Measurements from ENCODE around the gene HPCAL4. TPM values are rescaled to one million over a fixed set of nuclear protein-coding genes. Genes with fewer than 3 reads are reported as not detected.

Gene HPCAL4
- total and polyA plus RNA-seq, 9 of the 15 experiments (the other 6 are each of a cell fraction or from before 2014, with no cell fraction given): 0.01 to 0.04 (median 0.04) TPM; not detected in 4

DNA sequence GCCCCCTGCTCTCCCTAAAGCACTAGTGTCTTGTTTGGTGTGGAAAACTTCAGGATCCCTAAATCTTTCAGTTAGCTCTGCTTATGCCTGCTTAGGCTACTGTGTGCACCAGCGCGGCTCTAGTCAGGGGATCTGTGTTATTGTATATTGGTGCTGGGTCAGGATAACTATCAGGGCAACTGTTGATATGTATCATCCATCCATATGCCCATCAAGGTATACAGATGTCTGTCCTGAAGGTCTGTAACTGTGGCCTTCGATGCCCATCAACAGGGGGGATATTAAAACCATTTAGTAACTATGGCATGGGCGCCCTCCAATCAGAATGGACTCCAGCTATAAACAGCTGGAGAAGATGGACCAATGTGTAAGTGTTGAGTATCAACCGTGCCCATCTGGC lies 31.7 kb downstream of the HPCAL4 start (continued):
- no peak for TF ChIP-seq PHF21A (IDR thresholded peaks at IDR 0.05; ENCODE audit: borderline replicate concordance, low read depth)
- TF ChIP-seq, protein P1, sequence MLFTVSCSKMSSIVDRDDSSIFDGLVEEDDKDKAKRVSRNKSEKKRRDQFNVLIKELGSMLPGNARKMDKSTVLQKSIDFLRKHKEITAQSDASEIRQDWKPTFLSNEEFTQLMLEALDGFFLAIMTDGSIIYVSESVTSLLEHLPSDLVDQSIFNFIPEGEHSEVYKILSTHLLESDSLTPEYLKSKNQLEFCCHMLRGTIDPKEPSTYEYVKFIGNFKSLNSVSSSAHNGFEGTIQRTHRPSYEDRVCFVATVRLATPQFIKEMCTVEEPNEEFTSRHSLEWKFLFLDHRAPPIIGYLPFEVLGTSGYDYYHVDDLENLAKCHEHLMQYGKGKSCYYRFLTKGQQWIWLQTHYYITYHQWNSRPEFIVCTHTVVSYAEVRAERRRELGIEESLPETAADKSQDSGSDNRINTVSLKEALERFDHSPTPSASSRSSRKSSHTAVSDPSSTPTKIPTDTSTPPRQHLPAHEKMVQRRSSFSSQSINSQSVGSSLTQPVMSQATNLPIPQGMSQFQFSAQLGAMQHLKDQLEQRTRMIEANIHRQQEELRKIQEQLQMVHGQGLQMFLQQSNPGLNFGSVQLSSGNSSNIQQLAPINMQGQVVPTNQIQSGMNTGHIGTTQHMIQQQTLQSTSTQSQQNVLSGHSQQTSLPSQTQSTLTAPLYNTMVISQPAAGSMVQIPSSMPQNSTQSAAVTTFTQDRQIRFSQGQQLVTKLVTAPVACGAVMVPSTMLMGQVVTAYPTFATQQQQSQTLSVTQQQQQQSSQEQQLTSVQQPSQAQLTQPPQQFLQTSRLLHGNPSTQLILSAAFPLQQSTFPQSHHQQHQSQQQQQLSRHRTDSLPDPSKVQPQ (CRISPR knock-in tag; IDR thresholded peaks at IDR 0.05; ENCODE audit: borderline replicate concordance): no peak
- TF ChIP-seq, protein P2, sequence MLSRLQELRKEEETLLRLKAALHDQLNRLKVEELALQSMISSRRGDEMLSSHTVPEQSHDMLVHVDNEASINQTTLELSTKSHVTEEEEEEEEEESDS (CRISPR knock-in tag; IDR thresholded peaks at IDR 0.05): no peak
- no peak for TF ChIP-seq EHMT2 (IDR thresholded peaks at IDR 0.05)

DNA sequence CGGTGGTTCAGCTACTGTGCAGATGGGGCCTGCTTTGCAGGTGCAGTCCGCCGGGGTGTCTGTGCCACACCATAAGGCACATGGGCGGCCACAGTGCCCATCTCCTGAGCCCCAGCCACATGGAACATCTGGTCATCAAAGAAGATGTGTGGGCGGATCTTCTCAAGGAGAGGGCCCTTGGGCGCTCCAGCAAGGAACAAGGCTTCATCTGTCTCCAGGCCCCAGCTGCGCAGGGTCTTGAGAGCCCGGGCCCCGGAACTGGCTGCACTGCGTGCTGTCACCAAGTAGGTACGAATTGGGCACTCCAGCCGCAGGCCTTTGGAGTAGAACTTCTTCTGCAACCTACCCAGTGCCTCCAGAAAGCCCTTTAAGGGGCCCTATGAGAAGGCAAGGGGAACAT lies 32.1 kb downstream of the HPCAL4 start:
- TF ChIP-seq C11orf30 (IDR thresholded peaks at IDR 0.05; ENCODE audit: low read depth) (no peak), ELF2 (CRISPR knock-in tag; IDR thresholded peaks at IDR 0.05) (no peak), SP1 (CRISPR knock-in tag; IDR thresholded peaks at IDR 0.05) (no peak), TCF7L2 (IDR thresholded peaks at IDR 0.05; ENCODE audit: low read depth, low read length) (no peak), ETV1 (tag; conservative IDR thresholded peaks at IDR 0.05; ENCODE audit: low read depth) (no peak), ZBED1 (IDR thresholded peaks at IDR 0.05) (no peak), CREM (IDR thresholded peaks at IDR 0.05; ENCODE audit: low read depth) (no peak), SMAD3 (CRISPR knock-in tag; conservative IDR thresholded peaks at IDR 0.05) (no peak), ZNF431 (CRISPR knock-in tag; IDR thresholded peaks at IDR 0.05) (no peak)
- TF ChIP-seq, protein P3, sequence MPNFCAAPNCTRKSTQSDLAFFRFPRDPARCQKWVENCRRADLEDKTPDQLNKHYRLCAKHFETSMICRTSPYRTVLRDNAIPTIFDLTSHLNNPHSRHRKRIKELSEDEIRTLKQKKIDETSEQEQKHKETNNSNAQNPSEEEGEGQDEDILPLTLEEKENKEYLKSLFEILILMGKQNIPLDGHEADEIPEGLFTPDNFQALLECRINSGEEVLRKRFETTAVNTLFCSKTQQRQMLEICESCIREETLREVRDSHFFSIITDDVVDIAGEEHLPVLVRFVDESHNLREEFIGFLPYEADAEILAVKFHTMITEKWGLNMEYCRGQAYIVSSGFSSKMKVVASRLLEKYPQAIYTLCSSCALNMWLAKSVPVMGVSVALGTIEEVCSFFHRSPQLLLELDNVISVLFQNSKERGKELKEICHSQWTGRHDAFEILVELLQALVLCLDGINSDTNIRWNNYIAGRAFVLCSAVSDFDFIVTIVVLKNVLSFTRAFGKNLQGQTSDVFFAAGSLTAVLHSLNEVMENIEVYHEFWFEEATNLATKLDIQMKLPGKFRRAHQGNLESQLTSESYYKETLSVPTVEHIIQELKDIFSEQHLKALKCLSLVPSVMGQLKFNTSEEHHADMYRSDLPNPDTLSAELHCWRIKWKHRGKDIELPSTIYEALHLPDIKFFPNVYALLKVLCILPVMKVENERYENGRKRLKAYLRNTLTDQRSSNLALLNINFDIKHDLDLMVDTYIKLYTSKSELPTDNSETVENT (CRISPR knock-in tag; IDR thresholded peaks at IDR 0.05): no peak
- Histone ChIP-seq H3K4me3 (no peak overlapping the region), H3K9me3 (replicated peaks; ENCODE audit: control insufficient read depth, insufficient read depth, low read depth, low read length) (no peaks in the 10 kb centered on the region), H2AFZ (ENCODE audit: low read depth, low read length) (no peak overlapping the region), H3K4me1 (replicated peaks in 1 of 2; ENCODE audit: control insufficient read depth in 2 of 2, insufficient read depth in 2 of 2, low read length in 2 of 2) (peaks cover 7 to 10% of the 10 kb centered on the region in 2 experiments; a peak in 2 of 5 replicates), H3K36me3 (ENCODE audit: control insufficient read depth, insufficient read depth, low read length) (no peaks in the 10 kb centered on the region), H3K9ac (ENCODE audit: insufficient read depth in 1 of 2, low read depth in 2 of 2, low read length in 2 of 2) (peak overlapping the region in 1 of 2 experiments; percentile 22; a peak in 1 of 4 replicates), H3K27ac (ENCODE audit: extremely low read depth, low read depth, low read length) (no peak overlapping the region), H3K79me2 (ENCODE audit: control insufficient read depth, insufficient read depth, low read length) (no peaks in the 10 kb centered on the region), H4K20me1 (replicated peaks; ENCODE audit: control insufficient read depth, insufficient read depth, low read length) (no peaks in the 10 kb centered on the region), H3K9me1 (ENCODE audit: control insufficient read depth, insufficient read depth, low read length) (no peaks in the 10 kb centered on the region), H3K27me3 (ENCODE audit: control insufficient read depth in 2 of 2, insufficient read depth in 2 of 2, low read length in 2 of 2) (peaks cover 3 to 29% of the 10 kb centered on the region in 2 experiments; a peak in 2 of 5 replicates), H3K4me2 (ENCODE audit: insufficient read depth, low read length) (no peak overlapping the region)
- ATAC-seq (no peak), DNase-seq (ENCODE audit: extremely low read depth in 1 of 4, low spot score in 3 of 4) (no peak), FAIRE-seq (no peak)
- WGBS (ENCODE audit: insufficient coverage, low coverage, missing lambda C conversion rate): 19% methylated on average over 12 of the region's 12 CpGs
- in situ Hi-C loops (cut with MboI) (no loop called here), intact Hi-C loops (cut with micrococcal nuclease) (loop anchor here (5.0 kb wide), 1 partner anchor 152 kb away; no protein-coding TSS in a partner anchor)
- no TSS peak for BruUV-seq (replicated peaks)
- ChIA-PET POLR2A (interaction anchor here (0.7 to 1.8 kb wide), 10 partner anchors 7 to 85 kb away, joined by 3 to 7 read pairs (median 4); no protein-coding TSS in a partner anchor), CTCF (ENCODE audit: low intra/inter-chr PET ratio) (interaction anchor here (3.7 kb wide), 1 partner anchor 53 kb away, joined by 27 read pairs; no protein-coding TSS in a partner anchor)
